SK-N-MC (cell line): ENCODE results near the gene PDE11A.

Experiments used
- EZH2 ChIP-seq: fragments of 200-600 bp; sonication (generic); IDR thresholded peaks from one replicate; pipeline ENCODE4 v1.6.1; 2017; ENCODE audit warnings: antibody characterized with exemption
- FOXP2 ChIP-seq: optimal IDR thresholded peaks from 2 replicates; pipeline ENCODE3; 2011; ENCODE audit warnings: mild to moderate bottlenecking, moderate library complexity; ENCODE audit not compliant: insufficient read depth; ENCODE audit errors: extremely low read length, control extremely low read depth
- POLR2AphosphoS5 ChIP-seq: IDR thresholded peaks from 2 replicates; pipeline ENCODE4 v1.6.1; 2012; ENCODE audit warnings: mild to moderate bottlenecking, low read depth, low read length, borderline replicate concordance

- no peak for TF ChIP-seq POLR2AphosphoS5
- no peak for TF ChIP-seq EZH2
- no peak for TF ChIP-seq FOXP2
Observed at GRCh38 chr2:177628831-177629230, 443.7 kb downstream of the PDE11A start.
